Muscle layer of colon (tissue), 2 donors: ENCODE results near the gene NSMF.
"Not testable (repeated sequence)": the region's sequence is repeated elsewhere in the genome, so short reads cannot be mapped to it uniquely, and the experiment has no call there.

Experiments
- H3K27ac ChIP-seq: one replicate; pipeline ENCODE4 v1.7.0; 2013; ENCODE audit warnings: low read depth, mild to moderate bottlenecking, low read length, moderate library complexity
- H3K27me3 ChIP-seq, 2 donors: one replicate each; pipeline ENCODE4 v1.7.0; 2013; ENCODE audit warnings: low read length in 2 of 2, mild to moderate bottlenecking in 2 of 2; ENCODE audit not compliant: insufficient read depth in 2 of 2, control insufficient read depth in 1 of 2
- H3K36me3 ChIP-seq: one replicate; pipeline ENCODE4 v1.7.0; 2013; ENCODE audit warnings: mild to moderate bottlenecking, low read length; ENCODE audit not compliant: insufficient read depth
- H3K4me1 ChIP-seq: one replicate; pipeline ENCODE4 v1.7.0; 2013; ENCODE audit warnings: mild to moderate bottlenecking, low read length; ENCODE audit not compliant: insufficient read depth
- H3K4me3 ChIP-seq, 2 donors: one replicate each; pipeline ENCODE4 v1.7.0; 2013; ENCODE audit warnings: low read length in 2 of 2, low read depth in 1 of 2, mild to moderate bottlenecking in 1 of 2, moderate library complexity in 1 of 2
- H3K9ac ChIP-seq: one replicate; pipeline ENCODE4 v1.7.0; 2013; ENCODE audit warnings: low read length
- H3K9me3 ChIP-seq: one replicate; pipeline ENCODE4 v1.7.0; 2013; ENCODE audit warnings: mild to moderate bottlenecking, low read length
- donor health status: abdominal sarcoma.
- donor health status: Adenocarcinoma of cecum.

Gene NSMF

DNA sequence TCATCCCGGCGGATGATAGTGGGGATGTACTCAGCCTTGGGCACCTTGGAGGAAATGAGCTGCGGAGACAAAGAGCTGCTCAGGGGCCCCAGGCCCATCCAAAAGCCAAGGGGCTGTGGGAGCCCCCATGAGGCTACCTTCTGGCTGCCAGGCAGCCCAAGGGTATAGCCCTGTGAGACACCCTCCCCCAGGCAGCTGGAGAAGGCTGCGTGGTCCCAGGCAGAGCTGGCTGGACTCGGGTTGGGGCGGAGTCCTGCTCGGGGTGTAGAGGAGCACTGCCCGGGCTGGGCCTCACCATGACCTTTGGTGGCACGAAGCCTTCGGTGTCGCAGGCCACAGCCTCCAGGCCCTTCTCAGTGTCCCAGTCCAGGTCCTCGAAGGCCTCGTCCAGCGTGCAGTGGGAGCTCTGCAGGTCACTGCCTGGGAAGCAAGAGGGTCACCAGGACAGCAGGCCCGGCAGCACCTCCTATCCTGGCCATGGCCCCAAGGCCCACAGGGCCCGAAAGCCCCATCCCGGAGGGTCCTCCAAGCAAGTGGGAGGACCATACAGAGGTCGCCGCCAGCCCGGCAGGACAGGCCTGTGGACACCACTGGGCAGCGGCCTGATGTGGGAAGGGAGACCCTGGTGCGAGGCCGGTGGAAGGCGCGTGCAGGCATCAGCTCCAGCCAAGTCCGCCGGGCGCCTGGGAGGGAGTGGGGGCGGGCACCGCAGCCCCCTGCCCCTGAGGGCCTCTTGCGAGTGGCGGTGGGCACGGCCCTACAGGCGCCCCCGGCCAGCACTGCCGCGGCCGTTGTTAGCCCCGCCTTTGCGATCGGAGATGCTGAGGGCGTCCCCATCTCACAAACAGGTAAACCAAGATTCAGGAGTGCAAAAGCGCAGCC, 6.1 kb downstream of the NSMF start:
- peak overlapping the region; percentile 54 to 66 for H3K4me3 ChIP-seq
- H3K36me3 ChIP-seq = peaks cover 11% of the 10 kb centered on the region

DNA sequence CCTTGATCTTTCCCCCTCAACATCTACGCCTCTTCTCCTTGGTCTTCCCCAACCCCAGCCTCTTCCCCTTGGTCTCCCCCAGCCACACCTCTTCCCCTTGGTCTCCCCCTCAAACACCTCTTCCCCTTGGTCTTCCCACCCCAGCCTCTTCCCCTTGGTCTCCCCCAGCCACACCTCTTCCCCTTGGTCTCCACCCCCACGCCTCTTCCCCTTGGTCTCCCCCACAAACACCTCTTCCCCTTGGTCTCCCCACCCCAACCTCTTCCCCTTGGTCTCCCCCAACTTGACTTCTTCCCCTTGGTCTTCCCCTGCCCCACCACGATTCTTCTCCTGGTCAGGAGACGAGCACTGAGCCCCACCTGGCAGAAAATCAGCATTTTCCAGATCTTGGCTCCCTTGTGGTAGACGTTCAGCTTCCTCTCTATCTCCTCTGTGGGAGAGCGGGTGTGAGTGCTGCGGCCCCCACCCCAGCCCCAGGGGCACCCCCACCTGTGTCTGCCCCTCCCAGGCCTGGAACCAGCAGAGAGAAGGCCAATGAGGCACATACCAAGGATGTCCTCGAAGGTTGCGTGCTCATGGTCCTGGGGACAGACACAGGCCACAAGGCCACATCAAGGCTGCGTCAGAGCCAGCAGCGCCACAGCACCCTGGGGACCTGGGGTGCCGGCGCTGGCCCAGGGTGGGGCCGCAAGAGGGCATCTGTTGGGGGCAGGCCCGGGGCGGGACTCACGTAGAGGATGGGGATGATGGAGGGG, 7.0 kb downstream of the NSMF start:
- Histone ChIP-seq H3K27me3 (no peaks in the 10 kb centered on the region), H3K4me1 (peaks cover 11% of the 10 kb centered on the region), H3K27ac (no peak overlapping the region), H3K36me3 (peaks cover 10% of the 10 kb centered on the region), H3K9me3 (no peaks in the 10 kb centered on the region), H3K4me3 (no peak overlapping the region), H3K9ac (no peak overlapping the region)

More for the DNA sequence above, 6.1 kb downstream of the NSMF start:
- Histone ChIP-seq H3K27me3 (no peaks in the 10 kb centered on the region), H3K27ac (no peak overlapping the region), H3K4me1 (peaks cover 11% of the 10 kb centered on the region), H3K9me3 (no peaks in the 10 kb centered on the region), H3K9ac (no peak overlapping the region)

DNA sequence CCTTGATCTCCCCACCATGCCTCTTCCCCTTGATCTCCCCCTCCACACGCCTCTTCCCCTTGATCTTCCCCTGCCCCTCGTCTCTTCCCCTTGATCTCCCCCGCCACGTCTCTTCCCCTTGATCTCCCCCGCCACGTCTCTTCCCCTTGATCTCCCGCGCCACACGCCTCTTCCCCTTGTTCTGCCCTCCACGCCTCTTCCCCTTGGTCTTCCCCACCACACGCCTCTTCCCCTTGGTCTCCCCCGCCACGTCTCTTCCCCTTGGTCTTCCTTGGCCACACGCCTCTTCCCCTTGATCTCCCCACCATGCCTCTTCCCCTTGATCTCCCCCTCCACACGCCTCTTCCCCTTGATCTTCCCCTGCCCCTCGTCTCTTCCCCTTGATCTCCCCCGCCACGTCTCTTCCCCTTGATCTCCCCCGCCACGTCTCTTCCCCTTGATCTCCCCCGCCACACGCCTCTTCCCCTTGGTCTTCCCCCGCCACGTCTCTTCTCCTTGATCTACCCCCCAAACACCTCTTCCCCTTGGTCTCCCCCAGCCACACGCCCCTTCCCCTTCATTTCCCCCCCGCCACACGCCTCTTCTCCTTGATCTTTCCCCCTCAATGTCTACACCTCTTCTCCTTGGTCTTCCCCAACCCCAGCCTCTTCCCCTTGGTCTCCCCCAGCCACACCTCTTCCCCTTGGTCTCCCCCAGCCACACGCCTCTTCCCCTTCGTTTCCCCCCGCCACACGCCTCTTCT, 7.7 kb downstream of the NSMF start:
- not testable (repeated sequence) for H3K27me3 ChIP-seq, H3K27ac ChIP-seq, H3K4me3 ChIP-seq, H3K9me3 ChIP-seq, H3K36me3 ChIP-seq, H3K9ac ChIP-seq
- peaks cover 11% of the 10 kb centered on the region for H3K4me1 ChIP-seq

DNA sequence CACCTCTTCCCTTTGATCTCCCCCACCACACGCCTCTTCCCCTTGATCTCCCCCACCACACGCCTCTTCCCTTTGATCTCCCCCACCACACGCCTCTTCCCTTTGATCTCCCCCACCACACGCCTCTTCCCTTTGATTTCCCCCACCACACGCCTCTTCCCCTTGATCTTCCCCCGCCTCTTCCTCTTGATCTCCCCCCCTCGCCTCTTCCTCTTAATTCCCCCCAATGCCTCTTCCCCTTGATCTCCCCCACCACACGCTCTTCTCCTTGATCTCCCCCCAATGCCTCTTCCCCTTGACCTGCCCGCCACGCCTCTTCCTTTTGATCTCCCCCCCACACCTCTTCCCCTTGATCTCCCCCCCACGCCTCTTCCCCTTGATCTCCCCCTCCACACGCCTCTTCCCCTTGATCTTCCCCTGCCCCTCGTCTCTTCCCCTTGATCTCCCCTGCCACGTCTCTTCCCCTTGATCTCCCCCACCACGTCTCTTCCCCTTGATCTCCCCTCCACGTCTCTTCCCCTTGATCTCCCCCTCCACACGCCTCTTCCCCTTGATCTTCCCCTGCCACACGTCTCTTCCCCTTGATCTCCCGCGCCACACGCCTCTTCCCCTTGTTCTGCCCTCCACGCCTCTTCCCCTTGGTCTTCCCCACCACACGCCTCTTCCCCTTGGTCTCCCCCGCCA, 8.5 kb downstream of the NSMF start:
- not testable (repeated sequence) for H3K27me3 ChIP-seq, H3K9ac ChIP-seq, H3K9me3 ChIP-seq, H3K4me3 ChIP-seq, H3K27ac ChIP-seq, H3K36me3 ChIP-seq
- H3K4me1 ChIP-seq = peaks cover 11% of the 10 kb centered on the region

DNA sequence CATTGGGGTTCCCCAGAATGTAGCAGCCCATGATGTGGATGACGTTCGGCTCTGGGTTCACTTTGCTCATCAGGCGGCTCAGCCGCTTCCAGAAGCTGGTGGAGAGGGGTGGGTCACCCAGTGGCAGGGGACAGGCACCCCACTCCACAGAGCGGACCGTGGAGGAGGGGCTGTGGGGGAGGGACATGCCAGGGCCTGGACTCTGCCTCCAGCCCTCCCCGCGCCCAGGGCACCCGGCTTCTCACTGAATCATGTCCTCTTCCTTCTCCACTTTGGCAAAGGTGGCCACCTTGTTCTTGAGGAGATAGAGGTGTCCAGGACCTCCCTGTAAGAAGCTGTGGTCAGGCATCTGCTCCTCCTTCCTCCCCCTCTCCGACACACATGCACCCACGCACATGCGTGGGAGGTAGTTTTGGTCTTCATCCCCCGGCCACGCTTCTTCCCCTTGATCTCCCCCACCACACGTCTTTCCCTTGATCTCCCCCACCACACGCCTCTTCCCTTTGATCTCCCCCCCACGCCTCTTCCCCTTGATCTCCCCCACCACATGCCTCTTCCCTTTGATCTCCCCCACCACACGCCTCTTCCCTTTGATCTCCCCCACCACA, 9.1 kb downstream of the NSMF start:
- H3K27ac ChIP-seq = no peak overlapping the region
- no peak overlapping the region for H3K9ac ChIP-seq
- no peak overlapping the region for H3K4me3 ChIP-seq
- H3K36me3 ChIP-seq = no peaks in the 10 kb centered on the region
- H3K9me3 ChIP-seq = no peaks in the 10 kb centered on the region
- H3K27me3 ChIP-seq = no peaks in the 10 kb centered on the region
- peaks cover 8% of the 10 kb centered on the region for H3K4me1 ChIP-seq

DNA sequence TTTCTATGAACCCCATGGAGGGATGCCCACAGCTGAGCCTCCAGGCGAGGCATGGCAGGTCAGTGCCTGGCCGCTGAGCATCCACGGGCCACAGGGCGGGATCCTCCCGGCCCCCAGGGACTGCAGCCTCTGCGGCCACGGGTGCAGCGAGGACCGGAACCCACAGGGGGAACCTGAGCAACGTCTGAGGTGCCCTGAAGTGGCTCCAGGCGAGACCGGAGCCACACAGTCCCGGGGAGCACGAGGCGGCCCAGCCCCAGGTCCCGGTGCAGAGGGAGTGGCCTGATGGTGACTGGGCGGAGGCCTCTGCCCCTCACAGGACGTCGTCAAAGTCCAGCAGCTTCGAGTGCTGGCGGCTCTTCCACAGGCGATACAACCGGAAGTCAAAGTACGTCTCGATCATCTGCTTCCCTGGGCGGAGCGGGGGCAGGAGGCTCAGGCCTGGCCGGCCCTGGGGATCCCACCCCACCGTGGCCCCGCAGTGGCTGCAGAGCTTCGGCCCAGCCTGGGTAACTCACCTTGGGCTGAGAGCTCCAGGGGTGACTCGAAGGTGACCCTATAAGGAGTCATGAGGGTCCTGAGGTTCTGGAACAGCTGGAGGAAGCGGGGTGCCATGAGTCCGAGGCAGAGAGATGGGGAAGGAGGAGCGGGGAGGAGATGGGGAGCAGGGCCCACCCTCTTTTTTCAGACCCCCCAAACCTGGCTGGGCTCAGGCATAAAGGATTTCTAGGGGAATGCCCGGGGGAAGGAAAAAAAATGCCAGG, 9.9 kb downstream of the NSMF start:
- Histone ChIP-seq H3K4me1 (peaks cover under 1% of the 10 kb centered on the region), H3K27ac (no peak overlapping the region), H3K4me3 (no peak overlapping the region), H3K27me3 (peaks cover 0 to under 1% of the 10 kb centered on the region in 2 donors), H3K9me3 (no peaks in the 10 kb centered on the region), H3K36me3 (no peaks in the 10 kb centered on the region), H3K9ac (no peak overlapping the region)

DNA sequence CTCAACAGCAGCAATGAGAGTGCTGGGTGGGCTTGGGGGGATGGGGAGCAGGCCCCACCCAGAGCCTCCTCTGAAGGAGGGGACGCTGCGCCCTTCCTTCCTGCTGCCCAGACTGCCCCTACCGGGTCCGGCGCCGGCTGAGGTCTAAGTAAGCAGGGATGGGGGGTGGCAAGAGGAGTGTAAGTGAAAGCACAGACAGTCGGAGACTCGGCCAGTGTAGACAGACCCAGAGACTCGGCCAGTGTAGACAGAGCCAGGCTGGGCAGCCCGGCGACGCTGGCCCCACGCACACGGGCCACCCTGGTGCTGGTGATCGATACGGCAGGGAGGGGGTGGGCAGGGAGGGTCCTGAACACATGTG, 10.6 kb downstream of the NSMF start:
- Histone ChIP-seq H3K27ac (no peak overlapping the region), H3K4me3 (no peak overlapping the region), H3K36me3 (no peaks in the 10 kb centered on the region), H3K9me3 (no peaks in the 10 kb centered on the region), H3K9ac (no peak overlapping the region), H3K4me1 (no peaks in the 10 kb centered on the region), H3K27me3 (peaks cover 0 to 4% of the 10 kb centered on the region in 2 donors)

DNA sequence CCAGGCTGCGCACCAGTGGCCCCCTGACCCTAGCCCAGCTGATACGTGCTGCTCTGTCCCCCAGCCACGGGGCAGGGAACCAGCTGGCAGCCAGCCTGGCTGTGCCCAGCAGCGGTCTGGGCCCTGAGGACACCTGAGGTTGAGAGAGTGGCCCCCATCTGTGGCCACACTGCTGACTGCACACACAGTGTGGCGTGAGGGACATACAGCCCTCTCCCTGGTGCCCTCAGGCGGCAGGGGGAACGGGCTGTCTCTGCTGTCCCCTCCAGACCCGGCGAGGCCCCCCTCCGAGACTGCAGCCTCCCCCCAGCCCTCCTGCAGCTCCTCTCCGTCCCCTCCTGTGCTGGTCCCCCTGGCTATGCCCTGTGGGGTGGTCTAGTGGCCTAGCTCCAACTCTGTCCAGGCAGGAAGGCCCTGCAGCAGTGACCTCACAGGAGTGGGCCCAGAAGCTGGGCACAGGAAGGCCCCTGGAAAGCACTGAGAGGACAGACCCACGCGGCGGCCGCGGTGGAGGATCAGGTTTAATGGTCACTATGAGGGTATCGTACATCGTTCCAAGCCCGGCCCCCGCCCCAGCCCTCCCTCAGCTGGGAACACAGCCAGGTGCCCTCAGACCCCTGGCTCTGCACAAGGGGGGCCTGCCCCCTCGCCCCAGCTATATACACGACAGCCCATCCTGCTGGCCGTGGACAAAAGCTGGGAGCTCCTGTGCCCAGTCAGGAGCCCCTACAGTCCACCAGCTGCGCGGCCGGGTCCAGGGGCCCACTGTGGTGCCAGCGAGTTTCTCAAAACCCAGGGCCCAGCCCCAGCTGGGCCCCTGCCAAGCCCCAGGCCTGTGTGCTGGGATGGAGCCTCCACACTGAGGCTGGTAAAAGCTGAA, 11.2 kb downstream of the NSMF start:
- Histone ChIP-seq H3K9me3 (no peaks in the 10 kb centered on the region), H3K27ac (no peak overlapping the region), H3K4me3 (no peak overlapping the region), H3K9ac (no peak overlapping the region), H3K36me3 (no peaks in the 10 kb centered on the region), H3K4me1 (no peaks in the 10 kb centered on the region), H3K27me3 (peaks cover 0 to 4% of the 10 kb centered on the region in 2 donors)

DNA sequence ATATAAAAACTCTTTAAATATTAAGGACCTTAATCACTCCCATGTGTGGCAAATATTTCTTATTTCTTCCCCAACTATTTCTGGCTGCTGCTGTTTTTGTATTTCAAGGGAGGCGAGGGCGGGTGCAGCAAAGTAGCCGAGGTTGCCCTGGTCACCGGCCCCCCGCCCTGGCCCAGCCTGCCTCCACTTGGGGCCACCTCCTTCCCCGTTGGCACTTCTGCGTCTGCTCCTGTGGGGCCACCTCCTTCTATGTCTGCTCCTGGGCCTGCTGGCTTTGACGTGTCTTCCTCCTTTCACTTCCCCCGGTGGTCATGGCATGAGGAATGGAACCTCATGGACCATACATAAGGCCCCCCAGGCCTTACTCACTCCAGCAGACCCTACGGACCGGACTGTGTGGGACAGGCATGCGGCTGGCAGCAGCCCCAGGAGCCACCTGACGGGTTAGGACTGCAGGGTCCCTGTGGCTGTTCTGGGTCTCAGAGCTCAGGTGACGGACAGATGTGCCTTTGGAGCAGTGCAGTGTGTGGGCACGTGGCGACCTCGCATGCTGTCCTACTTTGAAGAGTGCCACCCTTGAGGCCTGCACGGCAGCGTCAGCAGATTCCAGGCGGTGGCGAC, 12.2 kb downstream of the NSMF start:
- Histone ChIP-seq H3K9me3 (no peaks in the 10 kb centered on the region), H3K9ac (no peak overlapping the region), H3K27ac (no peak overlapping the region), H3K36me3 (no peaks in the 10 kb centered on the region), H3K27me3 (peaks cover 0 to 4% of the 10 kb centered on the region in 2 donors), H3K4me1 (no peaks in the 10 kb centered on the region), H3K4me3 (no peak overlapping the region)
